HPDE6-E6E7 (cell line): ENCODE measurements around the gene PIBF1.

Experiments
- DNase-seq: peaks from one replicate; pipeline ENCODE4 v3.0.0; 2011; ENCODE audit warnings: missing footprints; ENCODE audit errors: extremely low spot score

PIBF1 gene

GRCh38 chr13:73060251-73061160 lies 278.6 kb downstream of the PIBF1 start:
- DNase-seq, result no peak

- no peak for DNase-seq
These were observed 279.5 kb downstream of the PIBF1 start for GRCh38 chr13:73061473-73061872.

GRCh38 chr13:73061876-73062275 lies 279.9 kb downstream of the PIBF1 start:
- DNase-seq, result no peak

DNA sequence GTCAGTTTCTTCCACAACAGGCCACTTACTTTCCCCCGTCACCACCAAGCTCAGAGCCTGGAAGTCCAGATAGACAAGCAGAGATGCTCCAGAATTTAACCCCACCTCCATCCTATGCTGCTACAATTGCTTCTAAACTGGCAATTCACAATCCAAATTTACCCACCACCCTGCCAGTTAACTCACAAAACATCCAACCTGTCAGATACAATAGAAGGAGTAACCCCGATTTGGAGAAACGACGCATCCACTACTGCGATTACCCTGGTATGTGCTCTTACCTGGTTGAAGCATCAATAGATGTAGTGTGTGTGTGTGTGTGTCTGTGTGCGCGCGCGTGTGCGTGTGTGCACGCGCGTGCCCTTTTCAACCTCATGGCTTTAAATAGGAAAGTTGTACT lies 280.5 kb downstream of the PIBF1 start:
- no peak for DNase-seq

- DNase-seq, result no peak
These were observed 281.2 kb downstream of the PIBF1 start for GRCh38 chr13:73063166-73063565.

DNA sequence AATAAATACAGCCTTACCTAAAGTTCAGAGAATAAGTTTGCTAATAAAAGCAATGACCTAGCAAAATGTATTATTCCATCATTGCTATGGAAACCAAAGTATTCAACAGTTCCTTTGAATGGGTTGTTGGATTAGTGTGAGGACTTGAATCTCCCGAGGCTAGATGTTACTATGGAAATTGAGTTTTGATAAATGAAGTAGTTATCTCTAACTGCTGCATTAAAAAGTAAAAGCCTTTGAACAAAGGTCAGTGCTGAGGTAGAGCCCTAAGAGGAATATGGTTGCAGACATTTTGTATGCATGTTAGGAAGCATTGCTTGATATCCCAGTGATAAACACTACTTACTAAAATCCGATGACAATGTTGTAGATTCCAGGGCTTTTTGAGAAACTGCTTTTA lies 283.1 kb downstream of the PIBF1 start:
- DNase-seq, result no peak

- no peak for DNase-seq
These were observed 283.9 kb downstream of the PIBF1 start for GRCh38 chr13:73065665-73066340.
